NCI-H1092 (cell line): ENCODE results near the gene ACAP2.

Source experiments
- DNase-seq: peaks from one replicate; lab custom pipeline; 2025; lab: John Stamatoyannopoulos, UW

Gene ACAP2

GRCh38 chr3:195286115-195286872 lies 156.5 kb downstream of the ACAP2 start:
- no peak for DNase-seq

GRCh38 chr3:195285372-195285771 lies 157.4 kb downstream of the ACAP2 start:
- no peak for DNase-seq

GRCh38 chr3:195284842-195285241 lies 158.0 kb downstream of the ACAP2 start:
- DNase-seq, result no peak

GRCh38 chr3:195282961-195283360 lies 159.9 kb downstream of the ACAP2 start:
- DNase-seq, result no peak

- no peak for DNase-seq
These were observed 168.4 kb downstream of the ACAP2 start for GRCh38 chr3:195274259-195274966.

GRCh38 chr3:195271410-195272243 lies 171.2 kb downstream of the ACAP2 start:
- peak; percentile 79 for DNase-seq

GRCh38 chr3:195270817-195271409 lies 171.9 kb downstream of the ACAP2 start, which contains the start of gene XXYLT1:
XXYLT1 (minus strand) TSS chr3:195271159; CDS start chr3:195271058, 101 bp downstream.
- peak; percentile 83 for DNase-seq

GRCh38 chr3:195270079-195270816 lies 172.6 kb downstream of the ACAP2 start:
- peak; percentile 44 for DNase-seq

- DNase-seq, result no peak
These were observed 173.3 kb downstream of the ACAP2 start for GRCh38 chr3:195269375-195270078.

GRCh38 chr3:195268576-195269309 lies 174.1 kb downstream of the ACAP2 start:
- DNase-seq, result no peak

- no peak for DNase-seq
These were observed 175.7 kb downstream of the ACAP2 start for GRCh38 chr3:195267096-195267495.

- DNase-seq, result no peak
These were observed 176.4 kb downstream of the ACAP2 start for GRCh38 chr3:195266428-195266827.

GRCh38 chr3:195265363-195265976 lies 177.3 kb downstream of the ACAP2 start:
- no peak for DNase-seq

- no peak for DNase-seq
These were observed 178.8 kb downstream of the ACAP2 start for GRCh38 chr3:195263925-195264600.

- no peak for DNase-seq
These were observed 179.5 kb downstream of the ACAP2 start for GRCh38 chr3:195263193-195263924.

- DNase-seq, result no peak
These were observed 180.9 kb downstream of the ACAP2 start for GRCh38 chr3:195261925-195262324.

- DNase-seq, result no peak
These were observed 182.4 kb downstream of the ACAP2 start for GRCh38 chr3:195260280-195260905.
